HG03460 (cell line): ENCODE results near the gene PRKCB.
"Not testable (repeated sequence)": the region's sequence is repeated elsewhere in the genome, so short reads cannot be mapped to it uniquely, and the experiment has no call there.

Experiments
- ATAC-seq: cut with Tn5 transposase; IDR thresholded peaks from one replicate; pipeline ENCODE4 v1.9.1; 2021; ENCODE audit not compliant: unreplicated experiment

PRKCB gene

GRCh38 chr16:24119807-24120206 lies 284.0 kb downstream of the PRKCB start:
- ATAC-seq = no peak

- no peak for ATAC-seq
Measured at GRCh38 chr16:24123275-24123674, 287.5 kb downstream of the PRKCB start.

GRCh38 chr16:24124291-24124690 lies 288.5 kb downstream of the PRKCB start:
- no peak for ATAC-seq

DNA sequence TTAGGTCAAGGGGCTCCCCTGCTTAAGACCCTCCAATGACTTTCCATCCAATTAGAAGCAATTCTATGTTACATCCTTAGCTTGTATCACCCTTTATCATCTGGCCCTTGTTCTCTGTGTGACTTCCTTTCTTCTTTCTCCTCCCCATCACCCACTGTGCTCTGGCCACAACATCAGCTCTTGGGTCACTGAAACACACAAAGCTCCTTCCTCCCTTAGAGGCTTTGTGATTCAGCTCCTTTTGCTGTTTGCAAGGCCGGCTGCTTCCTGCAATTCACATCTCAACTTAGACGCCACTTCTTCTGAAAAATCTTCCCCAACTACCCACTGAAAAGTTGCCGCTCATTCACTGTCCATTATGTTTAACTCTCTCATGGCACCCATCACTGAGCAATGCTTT lies 289.4 kb downstream of the PRKCB start:
- ATAC-seq = no peak

GRCh38 chr16:24129412-24129918 lies 293.7 kb downstream of the PRKCB start:
- no peak for ATAC-seq

DNA sequence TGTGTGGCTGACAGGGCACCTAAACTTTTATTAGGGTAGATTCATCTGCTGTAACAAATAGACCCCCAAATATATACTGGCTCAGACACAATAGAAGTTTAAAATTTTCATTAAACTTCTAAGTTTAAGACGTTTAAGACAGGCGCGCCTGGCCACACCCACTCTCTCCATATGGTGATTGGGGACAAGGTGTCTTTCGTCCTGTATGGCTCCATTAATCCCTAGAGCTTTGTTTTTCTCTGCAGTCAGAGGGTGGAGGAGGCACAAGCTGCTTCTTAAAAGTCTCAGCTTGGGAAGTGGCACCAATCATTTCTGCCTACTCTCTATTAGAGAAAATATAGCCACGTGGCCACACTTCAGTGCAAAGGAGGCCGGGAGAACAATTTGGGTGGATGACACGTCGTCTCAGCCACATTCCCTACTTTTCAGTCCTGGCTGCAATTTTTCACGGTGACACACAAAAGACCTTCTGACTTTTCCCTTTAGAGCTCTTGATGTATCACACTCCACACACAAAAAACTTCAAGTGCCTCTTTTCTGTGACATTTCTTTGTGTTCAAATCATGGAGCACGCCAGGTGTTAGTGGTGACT lies 294.8 kb downstream of the PRKCB start:
- ATAC-seq = no peak

DNA sequence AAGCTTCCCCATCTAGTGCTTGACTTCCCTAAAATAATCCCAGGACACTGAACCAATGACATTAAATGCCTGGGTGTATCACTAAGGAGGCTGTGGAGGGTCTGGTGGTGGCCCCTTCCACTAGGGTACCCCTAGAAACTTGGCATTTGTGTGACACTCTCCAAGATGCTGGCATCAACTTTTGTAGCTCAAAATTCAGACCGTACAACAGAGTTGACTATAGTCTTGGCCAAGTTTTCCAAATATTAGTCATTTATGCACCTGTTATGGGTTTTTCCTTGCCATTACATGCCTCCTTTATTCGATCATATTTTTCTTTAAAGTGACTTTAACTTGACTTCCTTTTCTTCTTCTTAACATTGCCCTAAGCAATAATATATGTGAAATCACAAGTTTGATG lies 295.5 kb downstream of the PRKCB start:
- no peak for ATAC-seq

- no peak for ATAC-seq
Measured at GRCh38 chr16:24132048-24132796, 296.4 kb downstream of the PRKCB start.

- ATAC-seq = no peak
Measured at GRCh38 chr16:24132797-24133155, 297.0 kb downstream of the PRKCB start.

DNA sequence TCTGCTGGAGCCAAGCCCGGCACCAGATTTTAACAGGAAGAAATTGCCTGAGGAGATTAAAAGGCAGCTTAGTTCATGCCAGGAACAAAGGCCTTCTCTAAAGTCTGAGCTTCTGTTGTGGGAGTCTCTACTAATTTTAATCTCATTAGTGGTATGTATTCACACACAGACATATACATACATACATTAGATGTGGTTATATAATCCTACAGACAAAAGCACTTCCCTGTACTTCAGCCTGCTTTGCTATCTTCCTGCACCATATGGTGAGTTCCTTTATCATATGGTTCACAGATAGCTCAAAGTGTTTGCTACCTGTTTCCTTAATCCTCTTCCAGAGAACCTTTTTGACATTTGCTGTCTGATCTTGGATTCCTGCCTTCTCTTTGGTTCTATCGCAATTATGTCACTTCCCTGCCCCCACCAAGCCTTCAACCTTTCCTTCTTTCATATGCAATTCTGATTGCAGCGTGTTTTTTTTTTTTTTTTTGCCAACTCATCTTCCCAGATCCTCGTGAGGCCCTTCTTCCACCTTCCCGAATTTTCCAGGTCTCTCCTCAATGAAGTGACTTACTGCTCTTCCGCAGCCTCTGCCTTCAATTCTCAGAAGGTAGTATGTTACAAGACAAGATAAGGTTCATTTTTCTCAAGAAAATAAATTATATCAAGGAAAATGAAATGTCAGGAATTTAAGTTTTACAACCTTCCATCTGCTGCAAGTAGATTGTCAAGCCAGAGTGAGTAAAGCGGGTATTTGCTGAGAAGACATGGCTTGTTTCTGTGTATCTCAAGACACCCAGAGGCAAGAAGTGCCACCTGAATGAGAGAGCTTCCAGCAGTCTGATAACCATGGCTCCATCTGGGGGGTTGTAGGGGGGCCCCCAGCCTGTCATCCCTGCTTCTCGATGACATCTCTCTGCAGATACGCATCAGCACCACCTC lies 300.1 kb downstream of the PRKCB start:
- ATAC-seq = no peak

DNA sequence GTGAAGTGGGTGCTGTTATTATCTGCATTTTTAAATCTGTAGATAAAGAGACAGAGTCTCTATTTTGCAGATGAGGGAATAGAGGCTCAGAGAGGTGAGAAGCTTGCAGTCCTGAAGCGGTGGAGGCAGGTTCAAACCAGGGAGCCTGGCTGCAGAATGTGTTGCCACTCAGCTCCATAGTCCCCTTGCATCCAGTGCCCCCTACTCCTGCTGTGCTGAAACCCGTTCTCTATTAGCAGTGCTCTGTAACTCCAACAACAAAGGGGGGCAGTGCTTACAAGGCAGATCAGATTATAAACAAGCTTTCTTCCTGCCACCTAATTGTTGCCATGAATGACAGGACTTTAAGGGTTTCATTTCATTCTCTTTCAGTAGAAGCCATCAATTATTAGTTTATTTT lies 302.2 kb downstream of the PRKCB start:
- no peak for ATAC-seq

DNA sequence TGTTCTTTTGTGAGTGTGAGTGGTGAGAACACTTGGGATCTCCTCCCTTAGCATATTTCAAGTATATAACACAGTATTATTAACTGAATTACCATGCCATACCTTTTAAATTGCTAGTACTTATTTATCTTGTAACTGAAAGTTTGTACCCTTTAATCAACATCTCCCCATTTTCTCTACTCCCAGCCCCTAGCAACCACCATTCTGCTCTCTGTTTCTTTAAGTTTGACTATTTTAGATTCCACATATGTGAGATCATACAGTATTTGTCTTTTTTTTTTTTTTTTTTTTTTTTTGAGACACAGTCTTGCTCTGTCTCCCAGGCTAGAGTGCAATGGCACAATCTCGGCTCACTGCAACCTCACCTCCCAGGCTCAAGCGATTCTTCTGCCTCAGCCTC lies 302.8 kb downstream of the PRKCB start:
- no peak for ATAC-seq

DNA sequence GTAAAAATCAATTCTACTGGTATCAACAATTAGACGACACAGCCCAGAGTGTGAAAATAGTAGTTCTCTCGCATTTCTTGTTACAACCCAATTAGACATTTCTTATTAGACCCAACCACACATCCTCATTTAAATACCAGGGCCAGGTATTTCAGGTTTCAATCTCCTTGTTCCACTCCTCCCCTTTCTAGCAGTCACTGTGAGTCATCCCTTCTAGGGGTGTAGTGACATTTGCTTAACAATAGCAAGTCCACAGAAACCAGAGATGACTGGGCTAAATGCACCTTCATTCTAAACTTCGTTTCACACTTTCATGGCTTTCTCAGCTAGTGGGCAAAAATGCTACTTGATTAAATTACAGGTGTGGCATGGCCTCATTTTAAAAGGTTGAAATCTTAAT lies 303.5 kb downstream of the PRKCB start:
- ATAC-seq = no peak

DNA sequence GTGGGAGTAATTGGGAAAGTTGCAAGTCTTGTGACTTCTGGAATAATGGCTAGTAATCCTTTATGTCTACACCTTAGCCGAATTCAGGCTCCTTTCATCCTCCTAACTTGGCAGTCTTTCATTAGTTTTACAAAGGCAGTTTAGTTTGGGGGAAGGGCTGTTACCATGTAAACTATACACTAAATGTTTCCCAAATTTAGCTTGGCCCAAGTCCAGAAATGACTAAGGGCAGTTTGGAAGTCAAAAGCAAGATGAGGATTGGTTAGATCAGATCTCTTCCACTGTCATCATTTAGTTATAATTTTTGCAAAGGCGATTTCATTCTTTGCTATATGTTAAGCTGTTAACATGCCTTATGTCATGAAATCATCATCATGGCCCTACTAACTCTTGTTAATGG lies 304.9 kb downstream of the PRKCB start:
- ATAC-seq = no peak

GRCh38 chr16:24141466-24141865 lies 305.7 kb downstream of the PRKCB start:
- no peak for ATAC-seq

GRCh38 chr16:24141917-24142316 lies 306.1 kb downstream of the PRKCB start:
- no peak for ATAC-seq

- no peak for ATAC-seq
Measured at GRCh38 chr16:24145927-24146326, 310.1 kb downstream of the PRKCB start.

- ATAC-seq = no peak
Measured at GRCh38 chr16:24146518-24146917, 310.7 kb downstream of the PRKCB start.

- no peak for ATAC-seq
Measured at GRCh38 chr16:24149102-24149501, 313.3 kb downstream of the PRKCB start.

DNA sequence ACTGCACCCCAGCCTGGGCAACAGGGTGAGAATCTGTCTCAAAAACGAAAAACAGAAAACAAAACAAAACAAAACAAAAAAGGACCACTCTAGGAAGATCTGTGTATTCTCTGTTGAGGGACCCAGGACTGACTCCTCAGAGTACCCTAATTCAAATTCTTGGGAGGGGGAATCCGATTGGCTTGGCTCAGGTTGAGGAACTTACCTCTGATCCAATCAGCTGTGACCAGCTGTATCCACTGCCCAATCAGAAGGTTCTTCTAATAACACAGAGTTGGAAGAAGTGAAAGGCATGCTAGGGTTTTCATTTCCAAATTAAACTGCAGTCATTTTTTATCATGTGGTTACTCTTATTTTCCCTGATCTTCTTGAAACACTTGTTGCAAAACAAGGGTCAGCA lies 314.5 kb downstream of the PRKCB start:
- no peak for ATAC-seq

DNA sequence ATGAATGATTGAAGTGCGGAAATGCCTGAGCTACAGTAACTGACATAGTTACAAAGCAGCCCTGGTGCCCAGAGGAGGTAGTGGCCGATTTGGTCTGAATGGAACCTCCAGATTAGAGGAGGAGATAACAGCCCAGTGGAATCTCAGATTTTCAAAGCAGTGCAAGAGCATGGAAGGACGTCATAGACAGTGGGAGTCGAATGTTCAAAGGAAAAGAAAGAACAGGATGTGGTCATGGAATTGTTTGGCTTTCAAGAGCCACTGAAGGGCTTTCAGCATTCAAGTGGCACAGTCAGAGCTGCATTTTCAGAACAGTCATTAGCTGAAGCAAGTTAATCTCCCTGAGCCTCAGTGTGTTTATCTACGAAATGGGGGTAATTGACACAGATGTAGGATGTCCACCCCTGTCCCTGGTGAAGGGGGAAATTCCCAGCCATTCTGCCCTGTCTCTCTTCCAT lies 315.7 kb downstream of the PRKCB start:
- ATAC-seq = no peak

DNA sequence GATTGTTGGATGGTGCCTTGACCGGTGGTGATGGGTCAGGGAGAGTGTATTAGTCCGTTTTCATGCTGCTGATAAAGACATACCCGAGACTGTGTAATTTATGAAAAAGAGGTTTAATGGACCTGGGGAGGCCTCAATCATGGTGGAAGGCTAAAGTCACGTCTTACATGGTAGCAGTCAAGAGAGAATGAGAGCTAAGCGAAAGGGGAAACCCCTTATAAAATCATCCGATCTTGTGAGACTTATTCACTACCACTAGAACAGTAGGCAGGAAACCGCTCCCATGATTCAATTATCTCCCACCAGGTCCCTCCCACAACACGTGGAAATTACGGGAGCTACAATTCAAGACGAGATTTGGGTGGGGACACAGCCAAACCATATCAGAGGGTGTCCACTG lies 316.3 kb downstream of the PRKCB start:
- not testable (repeated sequence) for ATAC-seq
